DMS53 treated with DMSO at 0.1 percent for 48 hours (cell line): Measurements from ENCODE around the gene HEXIM1.
"Not testable (repeated sequence)": the region's sequence is repeated elsewhere in the genome, so short reads cannot be mapped to it uniquely, and the experiment has no call there.

ENCODE experiments used
- DNase-seq: peaks from one replicate; lab custom pipeline; 2025; ENCODE audit not compliant: unreplicated experiment; lab: John Stamatoyannopoulos, UW

The HEXIM1 gene

DNA sequence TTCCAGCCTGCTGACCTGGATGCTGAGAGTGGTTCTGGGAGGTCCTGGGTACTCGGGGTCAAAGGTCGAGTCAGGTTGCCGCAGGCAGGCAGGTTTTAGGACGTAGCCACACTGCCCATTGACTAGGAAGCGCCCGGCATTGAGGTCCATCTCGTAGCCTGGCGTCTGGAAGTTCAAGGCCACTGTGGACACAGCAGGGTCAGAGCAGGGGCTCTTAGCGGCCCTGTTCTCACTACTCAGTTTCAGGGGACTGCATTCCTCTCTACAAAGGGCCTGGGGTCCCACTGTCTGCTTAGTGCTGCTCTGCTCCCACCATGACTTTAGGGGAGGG is 34.9 kb upstream of the HEXIM1 start:
- no peak for DNase-seq

GRCh38 chr17:45114117-45114932 is 34.0 kb upstream of the HEXIM1 start:
- DNase-seq, result no peak

DNA sequence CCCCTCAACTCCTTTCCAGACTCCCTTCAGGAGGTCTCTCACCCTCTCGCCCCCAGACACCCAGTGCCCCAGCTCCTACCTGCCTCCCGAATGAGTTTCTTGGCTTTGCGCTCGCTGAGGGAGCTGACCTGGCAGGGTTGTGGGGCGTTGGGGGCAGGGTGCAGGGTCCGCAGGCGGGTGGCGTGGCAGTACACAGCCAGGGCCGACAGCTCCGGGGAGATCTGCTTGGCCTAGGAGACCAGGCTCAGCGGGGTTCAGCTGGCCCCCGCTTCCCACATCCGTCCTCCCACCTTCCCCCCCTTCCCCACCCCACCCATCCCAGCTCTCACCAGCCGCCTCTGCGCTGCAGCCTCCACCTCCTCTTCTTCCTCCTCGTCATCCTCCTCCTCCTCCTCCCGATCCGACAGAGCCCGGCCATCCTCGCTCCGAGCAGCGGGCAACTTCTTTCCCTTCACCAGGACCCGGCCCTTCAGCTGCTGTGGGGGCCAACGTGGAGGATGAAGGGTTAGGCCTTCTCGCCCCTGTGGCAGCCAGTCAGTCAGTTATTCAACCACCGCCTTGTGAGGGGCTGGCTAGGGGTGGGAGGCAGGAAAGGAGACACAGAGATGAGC is 33.2 kb upstream of the HEXIM1 start:
- DNase-seq, result no peak

- DNase-seq, result no peak
Observed at GRCh38 chr17:45115871-45116270, 32.4 kb upstream of the HEXIM1 start.

DNA sequence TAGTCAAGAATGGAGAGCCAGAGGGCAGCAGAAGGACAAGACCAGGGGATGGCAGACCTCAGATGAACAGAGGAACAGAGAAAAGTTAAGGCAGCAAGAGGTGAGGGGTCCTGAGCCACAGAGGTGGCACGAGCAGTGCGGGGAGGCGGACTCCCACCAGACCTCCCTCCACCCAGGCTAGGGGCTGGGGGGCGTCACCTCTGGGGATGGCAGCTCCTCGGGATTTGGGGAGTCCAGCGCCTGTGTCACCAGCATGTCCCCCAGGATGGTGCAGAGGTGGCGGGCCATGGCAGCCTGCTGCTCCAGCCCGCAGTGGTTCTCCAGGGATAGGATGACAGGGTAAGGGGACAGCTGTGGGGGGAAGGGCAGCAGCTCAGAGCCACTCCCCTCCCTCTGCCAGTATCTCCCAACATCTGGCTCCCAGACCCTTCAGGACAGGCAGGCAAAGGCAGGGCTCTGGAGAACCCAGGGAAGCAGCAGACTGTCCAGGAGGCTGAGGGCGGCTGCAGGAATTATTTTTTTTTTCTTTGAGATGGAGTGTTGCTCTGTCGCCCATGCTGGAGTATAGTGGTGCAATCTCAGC is 31.8 kb upstream of the HEXIM1 start:
- no peak for DNase-seq

DNA sequence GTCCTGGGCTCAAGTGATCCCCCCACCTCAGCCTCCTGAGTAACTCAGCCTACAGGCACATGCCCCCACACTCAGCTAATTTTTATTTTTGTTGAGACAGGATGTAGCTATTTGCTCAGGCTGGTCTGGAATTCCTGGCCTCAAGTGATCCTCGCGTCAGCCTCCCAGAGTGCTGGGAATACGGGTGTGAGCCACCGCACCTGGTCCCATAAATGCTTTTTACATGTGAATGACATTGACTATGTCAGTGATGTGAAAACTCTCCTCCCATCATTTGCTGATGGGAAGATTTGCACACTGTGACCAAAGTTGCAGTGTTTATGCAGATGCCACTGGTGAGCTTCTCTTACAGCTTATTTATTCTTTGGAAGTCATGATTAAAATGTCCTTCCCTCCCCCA is 30.9 kb upstream of the HEXIM1 start:
- no peak for DNase-seq

DNA sequence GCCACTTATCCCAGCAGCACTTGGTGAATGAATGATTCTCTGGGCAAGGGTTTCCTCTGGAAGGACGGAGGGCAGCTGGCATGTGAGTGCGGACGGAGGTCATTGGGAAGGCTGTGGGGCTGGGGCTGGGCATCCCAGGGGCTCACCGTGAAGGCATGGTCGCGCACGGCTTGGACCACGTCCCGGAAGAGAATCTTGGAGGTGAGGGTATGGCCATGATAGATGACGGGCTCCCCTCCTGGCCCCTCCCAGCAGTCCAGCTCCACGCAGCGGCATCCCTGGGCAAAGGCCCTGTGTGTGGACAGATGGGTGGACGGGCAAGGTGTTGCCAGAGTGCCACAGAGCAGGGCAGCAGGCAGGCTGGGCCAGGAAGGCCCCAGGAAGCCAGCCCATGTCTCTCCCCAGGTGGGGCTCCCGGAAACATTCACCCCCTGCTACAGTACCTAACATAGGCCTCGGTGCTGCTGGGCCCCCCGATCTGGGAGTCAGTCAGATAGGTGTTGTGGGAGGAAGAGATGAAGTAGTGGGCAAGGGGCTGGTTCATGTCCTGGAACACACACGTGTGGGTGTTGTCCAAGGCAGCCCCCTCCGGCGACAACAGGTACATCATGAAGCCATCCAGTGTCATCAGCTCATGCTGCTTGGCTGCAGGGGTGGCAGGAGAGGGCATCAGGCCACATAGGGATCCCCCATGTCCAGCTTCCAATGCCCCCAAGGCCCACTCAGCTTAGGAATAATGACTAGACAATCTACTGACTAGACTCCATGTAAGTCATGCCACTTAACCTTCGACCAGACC is 30.2 kb upstream of the HEXIM1 start:
- no peak for DNase-seq

DNA sequence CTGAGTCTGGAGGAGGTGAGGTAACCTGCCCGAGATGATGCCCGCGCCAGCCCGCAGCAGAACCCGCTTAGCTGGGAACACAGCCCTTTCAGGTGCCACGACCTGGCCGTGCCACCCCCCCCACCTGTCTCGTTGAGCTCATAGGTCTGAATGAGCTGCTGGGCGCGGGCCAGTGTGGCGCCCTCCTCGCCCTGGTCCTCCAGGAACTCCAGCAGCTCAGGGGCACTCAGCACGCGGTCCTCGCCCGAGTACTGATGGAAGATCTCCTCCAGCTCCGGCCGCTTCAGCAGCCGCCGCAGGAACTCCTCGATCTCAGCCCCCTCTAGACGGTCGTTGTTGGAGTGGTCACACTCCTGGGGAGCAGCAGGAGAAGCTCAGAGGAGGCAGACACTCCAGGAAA is 29.6 kb upstream of the HEXIM1 start:
- DNase-seq, result no peak

DNA sequence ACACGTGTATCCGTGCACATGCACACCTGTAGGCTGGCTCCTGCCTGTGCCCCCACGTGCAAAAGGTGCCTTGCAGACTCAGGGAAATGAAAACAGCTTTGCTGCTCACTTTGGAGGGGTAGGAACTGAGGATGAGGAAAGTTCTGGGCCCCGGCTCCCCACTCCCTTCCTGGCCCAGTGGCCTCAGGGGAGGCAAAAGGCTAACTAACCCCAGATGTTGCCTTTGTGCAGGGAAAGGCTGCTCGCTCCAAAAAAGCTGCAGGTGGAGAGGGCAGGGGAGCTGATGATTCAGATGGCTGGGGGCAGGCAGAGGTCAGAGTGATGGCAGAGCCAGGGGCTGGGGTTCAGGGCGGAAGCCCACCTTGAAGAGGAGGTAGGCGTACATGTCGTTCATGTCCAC is 28.3 kb upstream of the HEXIM1 start:
- DNase-seq, result no peak

DNA sequence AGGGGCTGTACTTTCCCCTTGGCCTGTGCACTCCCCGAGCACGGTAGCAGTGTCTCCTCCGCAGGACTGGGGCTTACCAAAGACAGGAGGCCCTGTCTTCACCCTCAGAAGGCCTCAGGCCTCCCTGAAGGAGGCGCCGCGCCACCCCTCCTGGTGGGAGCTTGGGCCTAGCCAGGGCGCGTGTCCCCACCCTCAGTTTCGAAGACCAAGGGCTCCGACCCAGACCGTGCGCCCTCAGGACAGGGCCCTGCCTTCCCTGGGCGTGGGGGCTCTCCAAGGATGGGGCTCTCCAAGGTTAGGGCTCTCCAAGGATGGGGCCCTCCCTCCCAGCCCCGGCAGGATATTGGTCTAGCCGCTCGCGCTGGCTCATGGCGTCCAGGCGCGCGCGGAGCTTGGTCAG is 27.7 kb upstream of the HEXIM1 start:
- DNase-seq, result no peak

- DNase-seq, result no peak
Observed at GRCh38 chr17:45121055-45121454, 27.2 kb upstream of the HEXIM1 start.

GRCh38 chr17:45123076-45123770 is 25.1 kb upstream of the HEXIM1 start:
- no peak for DNase-seq

DNA sequence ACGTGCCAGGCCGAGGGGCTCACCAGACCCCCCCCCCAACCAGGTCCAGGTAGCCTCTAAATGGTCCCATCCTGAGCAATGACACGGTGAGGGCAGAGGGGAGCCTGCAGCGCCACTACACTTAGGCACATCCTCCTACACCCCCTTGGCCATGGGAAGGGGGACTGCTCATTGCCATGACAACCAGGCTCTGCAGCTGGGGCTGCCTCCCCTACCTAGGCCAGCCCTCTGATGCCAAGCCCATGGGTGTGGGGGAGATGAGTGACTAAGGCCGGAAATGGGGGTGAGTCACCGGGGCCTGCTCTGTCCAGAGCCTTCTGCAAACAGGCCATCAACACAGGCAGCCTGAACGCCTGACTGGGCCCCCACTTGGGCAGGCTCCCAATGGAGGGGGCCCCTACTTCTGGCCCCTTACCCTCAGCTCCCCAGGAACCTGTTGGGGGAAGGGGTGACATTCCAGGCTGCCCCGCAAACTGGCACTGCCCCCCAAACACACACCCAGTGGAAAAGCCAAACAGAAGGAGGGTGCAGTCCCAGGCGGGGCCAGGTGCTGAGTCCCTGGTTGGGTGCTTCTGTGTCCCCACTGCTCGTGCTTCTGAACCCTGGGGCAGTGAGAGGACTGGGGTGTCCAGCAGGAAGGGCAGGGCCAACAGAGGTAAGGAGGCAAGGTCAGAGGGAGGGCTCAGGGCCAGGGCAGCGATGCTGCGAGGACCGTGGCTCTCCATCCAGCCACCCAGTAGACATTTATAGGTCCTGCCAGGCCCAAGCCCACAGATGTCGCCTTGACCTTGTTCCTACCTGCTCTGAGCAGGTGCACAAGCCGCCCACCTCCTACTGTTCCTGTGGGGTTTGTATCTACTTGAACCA is 24.1 kb upstream of the HEXIM1 start:
- DNase-seq, result peak; percentile 90

GRCh38 chr17:45124797-45125122 is 23.5 kb upstream of the HEXIM1 start:
- not testable (repeated sequence) for DNase-seq

DNA sequence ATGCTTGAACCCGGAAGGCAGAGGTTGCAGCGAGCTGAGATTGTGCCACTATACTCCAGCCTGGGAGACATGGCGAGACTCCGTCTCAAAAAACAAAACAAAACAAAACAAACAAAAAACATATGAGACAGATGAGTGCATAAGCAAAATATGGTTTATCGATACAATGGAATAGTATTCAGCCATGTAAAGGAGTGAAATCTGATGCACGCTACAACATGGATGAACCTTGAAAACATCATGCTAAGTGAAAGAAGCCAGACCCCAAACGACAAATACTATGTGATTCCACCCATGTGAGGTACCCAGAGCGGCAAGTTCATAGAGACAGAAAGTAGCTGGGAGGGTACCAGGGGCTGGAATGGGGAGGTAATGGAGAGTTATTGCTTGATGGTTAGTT is 22.8 kb upstream of the HEXIM1 start:
- no peak for DNase-seq

- DNase-seq, result no peak
Observed at GRCh38 chr17:45127207-45127547, 21.1 kb upstream of the HEXIM1 start.

GRCh38 chr17:45127548-45128300 is 20.6 kb upstream of the HEXIM1 start:
- DNase-seq, result no peak

DNA sequence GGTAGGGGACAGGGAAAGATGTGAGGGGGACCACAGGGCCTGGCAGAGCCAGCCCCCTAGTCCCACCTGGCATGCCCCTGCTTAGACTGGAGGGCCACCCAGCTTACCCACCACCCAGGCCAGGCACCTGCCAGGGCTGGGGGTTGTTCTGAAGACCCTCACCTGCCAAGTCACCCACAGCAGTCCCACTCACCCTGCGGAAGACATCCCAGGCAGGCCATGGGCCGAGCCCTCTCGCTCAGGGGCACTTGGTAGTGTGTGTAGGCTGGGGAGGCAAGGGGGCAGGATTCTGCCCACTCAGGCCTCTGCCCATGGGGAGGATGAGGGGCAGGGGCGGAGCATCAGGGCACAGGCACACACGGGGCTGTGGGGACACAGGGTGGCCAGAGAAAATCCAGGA is 19.9 kb upstream of the HEXIM1 start:
- no peak for DNase-seq

- DNase-seq, result no peak
Observed at GRCh38 chr17:45128989-45129388, 19.3 kb upstream of the HEXIM1 start.

DNA sequence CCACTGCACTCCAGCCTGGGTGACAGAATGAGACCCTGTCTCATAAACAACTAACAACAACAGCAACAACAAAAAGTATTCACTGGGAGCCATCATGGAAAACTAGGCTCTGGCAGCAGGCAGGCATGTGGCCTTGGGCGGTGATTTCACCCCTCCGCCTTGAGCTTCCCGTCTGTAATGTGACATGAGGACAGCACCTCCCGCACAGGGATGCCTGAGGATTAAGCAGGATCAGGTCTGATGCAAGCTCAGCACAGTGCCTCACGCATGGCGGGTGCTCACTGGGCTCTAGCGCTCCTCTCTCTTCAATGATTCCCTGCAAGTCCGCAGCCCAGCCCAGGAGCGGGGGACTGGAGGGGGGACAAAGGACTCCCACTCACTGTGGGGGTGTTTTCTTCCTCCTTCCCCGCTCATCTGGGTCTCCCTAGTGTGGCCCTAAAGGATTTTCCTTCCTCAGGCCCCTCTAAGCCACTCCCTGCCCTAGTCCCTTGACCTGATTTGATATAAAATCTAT is 18.8 kb upstream of the HEXIM1 start:
- DNase-seq, result no peak
